ENCODE measurements around the gene MCF2L2.

The MCF2L2 gene

DNA sequence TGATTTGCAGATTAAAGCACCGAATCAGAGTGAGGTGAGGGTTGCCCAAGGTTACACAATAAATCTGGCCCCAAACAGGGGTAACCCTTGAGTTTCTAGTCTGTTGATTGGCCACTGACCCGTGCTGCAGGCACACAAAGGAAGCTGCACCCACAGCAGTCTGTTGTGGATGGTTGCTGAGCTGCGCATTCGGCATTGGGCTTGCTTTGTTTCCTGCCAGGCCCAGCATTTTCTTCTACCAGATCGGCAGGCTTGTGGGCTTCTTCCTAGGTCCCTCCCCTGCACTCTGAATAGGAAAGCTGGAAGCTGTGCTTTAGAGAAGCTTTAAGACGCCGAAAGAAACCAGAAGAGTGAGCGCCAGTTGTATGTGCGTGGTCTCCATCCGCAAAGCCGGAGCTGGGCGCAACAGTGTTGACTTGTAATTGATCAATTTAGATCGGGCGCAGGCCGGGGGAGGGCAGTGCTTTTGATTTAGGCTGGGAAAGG is 163.2 kb downstream of the MCF2L2 start:
- no peak for DNase-seq (ENCODE audit: low read depth)

DNA sequence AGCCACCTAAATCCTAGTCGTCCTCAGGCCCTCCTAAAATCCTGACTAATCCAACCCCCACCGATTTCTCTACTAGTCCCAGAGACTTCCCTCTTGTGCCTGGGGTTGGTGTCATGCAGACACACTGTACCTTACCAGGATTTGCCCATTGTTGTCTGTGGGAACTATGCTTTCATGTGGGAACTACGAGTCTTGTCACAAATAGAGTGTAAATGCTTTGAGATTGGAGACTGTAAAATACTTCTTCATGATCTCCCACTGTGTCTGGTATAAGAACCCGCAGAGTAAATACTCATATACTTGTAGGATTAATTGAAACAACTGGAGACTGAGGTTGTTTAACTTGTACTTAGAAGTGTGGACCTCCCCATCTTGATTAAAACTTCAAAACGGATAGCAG is 164.2 kb downstream of the MCF2L2 start:
- no peak for DNase-seq (ENCODE audit: low read depth)

DNA sequence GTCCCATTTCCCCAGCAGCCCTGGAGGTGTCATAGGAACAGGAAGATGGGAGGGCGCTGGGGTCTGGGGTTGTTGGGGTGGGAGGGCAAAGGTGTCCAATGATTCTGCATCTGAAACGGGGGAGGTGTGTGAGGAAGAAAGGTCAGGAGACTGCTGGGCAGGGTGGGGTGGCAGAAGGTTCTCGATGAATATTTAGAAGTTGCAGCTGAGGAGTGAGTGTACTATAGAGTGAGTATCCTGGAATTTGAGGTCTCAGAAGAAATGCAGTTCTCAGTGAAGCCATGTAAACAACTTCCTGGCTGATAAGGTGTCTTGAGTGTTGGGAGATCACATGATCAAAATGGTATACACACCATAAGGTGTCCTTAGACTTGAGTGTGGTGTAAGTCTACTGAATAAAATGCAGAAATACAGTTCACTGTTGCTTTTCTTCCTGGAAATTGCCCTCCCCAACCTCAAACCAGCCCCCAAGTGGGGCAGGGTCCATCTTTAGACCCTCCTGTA is 165.5 kb downstream of the MCF2L2 start:
- DNase-seq (ENCODE audit: low read depth), result no peak

- no peak for DNase-seq (ENCODE audit: low read depth)
These were observed 167.2 kb downstream of the MCF2L2 start for GRCh38 chr3:183261151-183261724.

- no peak for DNase-seq (ENCODE audit: low read depth)
These were observed 168.1 kb downstream of the MCF2L2 start for GRCh38 chr3:183260167-183260904.

- no peak for DNase-seq (ENCODE audit: low read depth)
These were observed 168.8 kb downstream of the MCF2L2 start for GRCh38 chr3:183259621-183260020.

GRCh38 chr3:183259087-183259486 is 169.3 kb downstream of the MCF2L2 start:
- DNase-seq (ENCODE audit: low read depth), result no peak

GRCh38 chr3:183255348-183255730 is 173.1 kb downstream of the MCF2L2 start:
- DNase-seq (ENCODE audit: low read depth), result no peak

DNA sequence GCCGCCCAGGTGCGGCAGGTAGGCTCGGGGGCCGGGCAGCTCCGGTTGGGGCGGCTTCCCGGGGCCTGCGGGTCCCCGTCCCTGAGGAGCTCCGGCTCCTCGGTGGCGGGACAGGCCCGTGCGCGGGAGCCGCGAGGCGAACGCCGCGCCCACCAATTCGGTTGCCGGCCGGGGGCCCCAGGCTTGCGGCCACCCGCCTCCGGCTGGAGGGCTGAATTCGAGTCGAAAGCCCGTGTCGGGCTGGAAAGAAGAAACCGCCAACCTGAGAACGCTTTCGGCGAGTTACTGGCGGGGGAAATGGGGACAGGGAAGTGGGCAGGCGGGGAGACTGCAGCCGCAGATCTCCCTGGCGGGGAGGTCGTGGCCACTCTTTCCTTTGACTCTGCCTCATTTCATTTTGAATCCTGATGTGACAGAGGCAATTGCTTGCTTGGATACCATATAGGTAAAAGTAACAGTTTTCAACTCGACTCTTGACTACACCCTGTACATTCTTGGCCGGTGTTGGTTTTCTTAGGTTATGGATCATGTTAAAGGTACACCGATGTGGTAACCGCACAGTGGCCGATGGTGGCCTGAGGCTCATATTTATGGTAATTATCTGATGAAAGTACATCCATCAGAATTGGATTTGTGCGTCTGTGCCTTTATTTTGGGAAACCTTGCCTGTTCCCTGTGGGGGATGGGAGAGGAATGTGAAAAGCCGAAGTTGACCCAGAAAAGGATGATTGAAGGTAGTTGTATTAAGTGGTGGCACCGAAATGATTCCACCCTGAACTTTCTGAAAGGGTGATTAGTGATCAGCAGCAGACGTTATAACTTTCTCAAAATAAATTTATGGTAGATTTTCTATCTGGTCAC is 173.7 kb downstream of the MCF2L2 start:
- DNase-seq (ENCODE audit: low read depth), result no peak

DNA sequence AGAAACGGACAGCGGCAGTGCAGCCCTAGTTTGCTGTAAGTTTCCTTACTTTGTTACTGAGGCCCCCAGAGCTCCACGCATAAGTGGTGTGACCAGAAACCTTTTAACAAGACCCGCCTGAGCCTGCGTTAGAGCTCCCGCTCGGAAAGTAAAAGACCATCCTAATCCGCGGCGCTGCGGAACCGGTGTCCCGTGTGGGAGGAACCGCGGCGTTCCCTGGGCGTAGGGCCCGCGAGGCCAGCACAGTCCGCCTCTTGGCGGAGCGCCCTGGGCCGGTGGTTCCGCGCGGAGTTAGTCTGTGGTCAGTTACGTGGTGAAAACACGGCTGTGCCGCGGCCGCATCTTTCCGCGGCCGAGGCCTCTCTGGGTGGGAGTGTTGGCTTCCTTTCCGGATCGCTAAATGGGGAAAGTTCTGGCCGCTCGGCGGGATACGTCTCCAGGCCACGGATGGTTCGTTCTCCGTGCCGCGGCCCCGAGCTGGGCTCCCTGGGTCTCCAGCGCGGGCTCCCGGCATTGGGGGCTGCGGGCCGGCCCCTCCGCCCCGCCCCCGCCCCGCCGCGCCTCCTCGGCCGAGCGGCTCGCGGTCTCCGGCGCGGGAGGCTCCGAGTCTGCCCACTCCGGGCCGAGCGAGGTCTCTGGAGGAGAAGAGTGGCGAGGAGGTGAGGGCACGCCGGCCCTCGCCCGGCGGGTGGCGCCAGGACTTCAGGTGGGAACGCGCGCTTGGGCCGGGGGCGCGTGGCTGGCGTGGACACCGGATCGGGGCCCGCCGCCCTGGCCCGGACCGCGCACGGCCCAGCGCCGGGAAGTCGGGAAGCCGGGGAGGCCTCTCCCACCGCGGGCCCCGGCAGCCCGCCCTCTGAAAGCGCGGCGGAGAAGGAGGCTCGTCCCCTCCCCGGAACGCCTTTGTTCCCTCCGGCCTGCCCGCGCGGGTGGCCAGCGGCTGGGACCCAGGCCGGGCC is 174.6 kb downstream of the MCF2L2 start:
- DNase-seq (ENCODE audit: low read depth), result no peak

DNA sequence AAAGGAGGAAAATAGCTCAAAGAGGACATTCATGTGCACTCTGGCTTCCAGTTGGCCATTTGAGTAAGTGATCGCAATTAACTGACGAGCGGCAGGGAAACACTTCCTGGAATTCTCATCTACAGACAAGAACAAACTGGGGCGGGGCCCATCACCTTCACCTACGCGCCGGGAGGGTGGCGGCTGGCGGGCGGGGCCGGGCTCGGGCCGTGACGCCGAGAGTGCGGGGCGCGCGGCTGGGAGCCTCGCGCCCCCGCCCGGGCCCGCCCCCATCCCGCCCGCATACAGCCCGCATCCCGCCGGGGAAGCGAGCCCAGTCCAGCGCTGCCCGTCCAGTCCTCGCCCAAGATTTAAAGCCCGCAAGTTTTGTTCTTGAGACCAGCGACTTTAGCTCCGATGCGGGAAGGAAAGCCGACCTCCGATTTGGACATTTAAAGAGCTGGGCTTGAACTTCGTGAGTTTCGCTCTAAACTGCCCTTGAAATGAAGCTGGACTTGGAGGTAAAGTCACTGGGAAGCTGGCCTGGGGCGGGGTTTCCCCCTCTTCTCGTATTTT is 175.4 kb downstream of the MCF2L2 start, which contains the start of gene B3GNT5:
Gene B3GNT5, plus strand, starts transcription at position 281 of the 555 bp plus-strand sequence. CDS start 16,546 bp downstream, outside the sequence.
- DNase-seq (ENCODE audit: low read depth), result no peak

DNA sequence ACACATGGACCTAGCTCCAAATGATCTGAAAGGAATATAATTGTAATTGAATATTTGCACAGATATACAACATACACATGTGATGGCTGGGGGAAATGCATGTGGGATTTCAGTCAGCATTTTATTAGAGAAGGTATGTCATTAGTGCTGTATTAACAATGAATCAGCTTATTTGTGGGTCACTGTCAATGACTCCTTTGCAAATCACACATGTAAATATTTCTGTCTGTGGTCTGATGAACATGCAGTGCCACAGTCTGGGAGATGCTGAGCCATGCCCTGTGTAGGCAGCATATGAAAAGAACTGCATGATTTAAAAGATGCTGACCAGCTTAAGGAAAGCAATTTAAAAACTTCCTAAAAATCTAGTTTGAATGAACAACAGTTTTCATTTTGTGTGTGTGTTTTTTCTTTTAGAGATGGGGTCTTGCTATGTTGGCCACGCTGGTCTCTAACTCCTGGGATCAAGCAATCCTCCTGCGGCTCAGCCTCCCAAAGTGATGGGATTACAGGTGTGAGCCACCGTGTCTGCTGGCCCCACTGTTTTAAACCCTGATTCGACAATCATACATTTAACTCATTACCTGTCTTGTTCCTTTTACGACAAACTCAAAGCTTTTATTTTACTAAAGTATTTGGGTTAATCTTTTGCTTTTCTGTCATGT is 176.2 kb downstream of the MCF2L2 start:
- DNase-seq (ENCODE audit: low read depth), result no peak

- DNase-seq (ENCODE audit: low read depth), result no peak
These were observed 179.3 kb downstream of the MCF2L2 start for GRCh38 chr3:183249006-183249718.

DNA sequence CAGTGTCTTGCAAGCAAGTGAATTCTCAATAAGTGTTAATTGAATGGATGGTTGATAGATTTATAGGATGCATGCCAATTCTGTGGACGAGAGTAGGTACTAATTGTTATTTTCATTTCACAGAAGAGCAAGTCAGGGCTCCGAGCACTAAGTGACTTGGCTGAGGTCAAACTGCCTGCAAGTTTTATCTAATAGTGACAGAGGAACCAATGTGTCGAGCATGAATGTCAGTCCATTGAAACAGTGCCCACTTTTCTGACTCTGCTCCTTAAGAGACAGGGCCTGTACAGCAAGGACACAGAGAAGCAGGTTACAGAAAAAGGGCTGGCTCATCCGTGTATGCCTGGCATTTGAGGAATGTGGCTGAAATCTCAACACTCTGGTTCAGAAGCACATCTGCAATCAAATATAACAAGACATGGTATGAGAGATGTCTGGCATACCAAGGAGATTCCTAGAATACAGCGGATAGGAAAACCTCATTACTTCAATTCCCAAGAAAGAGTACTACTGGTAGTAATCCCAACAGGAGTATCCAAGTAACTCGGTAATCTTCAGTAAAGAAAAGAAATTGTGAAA is 181.3 kb downstream of the MCF2L2 start:
- DNase-seq (ENCODE audit: low read depth), result no peak

GRCh38 chr3:183244981-183245476 is 183.4 kb downstream of the MCF2L2 start:
- no peak for DNase-seq (ENCODE audit: low read depth)

DNA sequence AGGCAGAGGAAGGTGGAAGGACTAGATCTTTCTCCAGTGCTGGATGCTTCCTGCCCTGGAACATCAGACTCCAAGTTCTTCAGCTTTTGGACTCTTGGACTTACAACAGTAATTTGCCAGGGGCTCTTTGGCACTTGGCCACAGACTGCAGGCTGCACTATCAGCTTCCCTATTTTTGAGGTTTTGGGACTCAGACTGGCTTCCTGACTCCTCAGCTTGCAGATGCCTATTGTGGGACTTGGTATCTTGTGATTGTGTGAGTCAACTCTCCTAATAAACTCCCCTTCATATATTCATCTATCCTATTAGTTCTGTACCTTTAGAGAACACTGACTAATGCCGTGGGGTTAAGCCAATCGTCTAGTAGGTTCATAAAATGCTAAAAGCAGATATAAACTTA is 184.2 kb downstream of the MCF2L2 start:
- no peak for DNase-seq (ENCODE audit: low read depth)

GRCh38 chr3:183242431-183242830 is 186.0 kb downstream of the MCF2L2 start:
- DNase-seq (ENCODE audit: low read depth), result no peak

GRCh38 chr3:183239046-183239445 is 189.4 kb downstream of the MCF2L2 start:
- no peak for DNase-seq (ENCODE audit: low read depth)

- DNase-seq (ENCODE audit: low read depth), result no peak
These were observed 194.5 kb downstream of the MCF2L2 start for GRCh38 chr3:183233966-183234365.
